ENCODE data around the gene MST1R.

DNA sequence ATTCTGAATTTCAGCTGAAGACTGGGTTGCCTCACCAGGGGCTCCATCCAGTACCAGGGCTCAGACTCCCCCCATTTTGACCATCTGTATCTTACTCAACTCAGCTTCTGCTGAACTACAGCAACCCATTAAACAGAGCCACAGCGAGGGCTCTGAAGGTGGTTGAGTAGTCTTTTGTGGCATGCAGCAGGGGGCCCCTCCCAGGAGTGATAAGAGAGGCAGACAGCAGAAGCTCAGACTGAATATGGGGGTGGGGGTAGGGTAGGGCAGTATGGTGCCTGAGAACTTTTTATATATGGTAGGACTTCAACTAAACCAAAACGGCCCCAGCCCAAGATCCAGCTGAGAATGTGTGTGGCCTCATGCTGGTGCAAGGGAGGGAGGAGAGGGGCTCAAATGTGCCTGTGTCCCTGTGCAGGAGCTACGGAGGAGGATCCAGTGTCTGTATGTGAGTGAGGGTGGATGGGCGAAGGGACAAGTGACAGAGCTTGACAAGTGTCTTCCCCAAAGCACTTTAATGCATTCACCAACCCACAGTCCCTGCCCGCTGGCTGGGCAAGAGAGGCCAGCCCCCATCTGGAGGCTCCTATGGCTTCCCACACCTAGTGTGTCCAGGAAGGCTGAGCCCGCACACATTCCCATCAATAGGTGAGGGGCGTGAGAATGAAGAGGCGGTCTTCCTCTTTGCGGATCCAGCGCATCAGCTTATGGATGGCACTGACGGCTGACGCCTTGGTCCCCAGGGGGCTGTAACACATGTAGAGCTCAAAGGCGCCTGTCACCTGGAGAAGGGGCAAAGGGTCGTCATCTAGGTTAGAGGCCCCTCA is 4.9 kb upstream of the MST1R start:
- TF ChIP-seq CTCF (IDR thresholded peaks at IDR 0.05; ENCODE audit: low read depth, low read length) (no peak), MAX (IDR thresholded peaks at IDR 0.05; ENCODE audit: low read depth, low read length) (no peak)

Data from NB4 (cell line).